ENCODE measurements around the gene PHF20.
"Not testable (repeated sequence)": the region's sequence is repeated elsewhere in the genome, so short reads cannot be mapped to it uniquely, and the experiment has no call there.

The PHF20 gene

GRCh38 chr20:35771689-35772562 lies at the start of gene PHF20:
PHF20 (plus strand) TSS chr20:35772015; CDS start chr20:35801523, 29,508 bp downstream.
- H3K4me3 ChIP-seq (ENCODE audit: low read depth, low read length) = peak within 1 kb of the TSS; percentile 90

- not testable (repeated sequence) for H3K4me3 ChIP-seq (ENCODE audit: low read depth, low read length)
These were observed 48.6 kb upstream of the PHF20 start for GRCh38 chr20:35723275-35723639.

- not testable (repeated sequence) for H3K4me3 ChIP-seq (ENCODE audit: low read depth, low read length)
These were observed 48.0 kb upstream of the PHF20 start for GRCh38 chr20:35723652-35724320.

GRCh38 chr20:35724321-35725230 lies 47.2 kb upstream of the PHF20 start:
- H3K4me3 ChIP-seq (ENCODE audit: low read depth, low read length) = no peak overlapping the region

- no peak overlapping the region for H3K4me3 ChIP-seq (ENCODE audit: low read depth, low read length)
These were observed 44.7 kb upstream of the PHF20 start for GRCh38 chr20:35726842-35727711.

GRCh38 chr20:35729283-35729807 lies 42.5 kb upstream of the PHF20 start:
- no peak overlapping the region for H3K4me3 ChIP-seq (ENCODE audit: low read depth, low read length)

- H3K4me3 ChIP-seq (ENCODE audit: low read depth, low read length) = no peak overlapping the region
These were observed 41.8 kb upstream of the PHF20 start for GRCh38 chr20:35729836-35730582.

GRCh38 chr20:35730583-35731468 lies 41.0 kb upstream of the PHF20 start:
- no peak overlapping the region for H3K4me3 ChIP-seq (ENCODE audit: low read depth, low read length)

- H3K4me3 ChIP-seq (ENCODE audit: low read depth, low read length) = no peak overlapping the region
These were observed 40.4 kb upstream of the PHF20 start for GRCh38 chr20:35731469-35731788.

GRCh38 chr20:35731862-35732643 lies 39.8 kb upstream of the PHF20 start:
- H3K4me3 ChIP-seq (ENCODE audit: low read depth, low read length) = no peak overlapping the region

GRCh38 chr20:35732644-35732982 lies 39.2 kb upstream of the PHF20 start:
- H3K4me3 ChIP-seq (ENCODE audit: low read depth, low read length) = no peak overlapping the region

- no peak overlapping the region for H3K4me3 ChIP-seq (ENCODE audit: low read depth, low read length)
These were observed 37.4 kb upstream of the PHF20 start for GRCh38 chr20:35734374-35734773.

- H3K4me3 ChIP-seq (ENCODE audit: low read depth, low read length) = no peak overlapping the region
These were observed 36.8 kb upstream of the PHF20 start for GRCh38 chr20:35734777-35735649.

GRCh38 chr20:35735826-35736470 lies 35.9 kb upstream of the PHF20 start:
- H3K4me3 ChIP-seq (ENCODE audit: low read depth, low read length) = no peak overlapping the region

- H3K4me3 ChIP-seq (ENCODE audit: low read depth, low read length) = no peak overlapping the region
These were observed 33.9 kb upstream of the PHF20 start for GRCh38 chr20:35737865-35738333.
